Upper lobe of left lung (tissue), 4 donors: Measurements from ENCODE around the gene DCAF6.

Experiments
- CTCF ChIP-seq, 6 experiments: fragments of 450-650 bp in 4 of 6; fragments of 200-600 bp in 2 of 6; sonication (generic) in 2 of 6; IDR thresholded peaks; one replicate each; pipeline ENCODE4 v1.5.1; 2016 to 2019; ENCODE audit warnings: antibody characterized with exemption in 6 of 6
- EP300 ChIP-seq, 4 donors: sonication (generic); formaldehyde crosslinking; IDR thresholded peaks; one replicate each; pipeline ENCODE4 v1.5.1; 2017; ENCODE audit warnings: antibody characterized with exemption in 4 of 4, control low read depth in 2 of 4
- POLR2A ChIP-seq, 4 donors: fragments of 450-650 bp; IDR thresholded peaks; one replicate each; pipeline ENCODE4 v1.5.1; 2016 to 2017; ENCODE audit warnings: antibody characterized with exemption in 4 of 4, mild to moderate bottlenecking in 2 of 4
- POLR2AphosphoS5 ChIP-seq, 2 donors: sonication (generic); formaldehyde crosslinking; IDR thresholded peaks; one replicate each; pipeline ENCODE4 v1.5.1; 2017; ENCODE audit warnings: antibody characterized with exemption in 2 of 2

- TF ChIP-seq CTCF (IDR thresholded peaks at IDR 0.05) = no peak
- no peak for TF ChIP-seq POLR2A (IDR thresholded peaks at IDR 0.05)
- TF ChIP-seq POLR2AphosphoS5 (IDR thresholded peaks at IDR 0.05) = no peak
- TF ChIP-seq EP300 (IDR thresholded peaks at IDR 0.05) = no peak
Measured at GRCh38 chr1:167981933-167982332, 45.5 kb downstream of the DCAF6 start.
